CD4-positive, alpha-beta T cell treated with Interleukin-15 for 4 hours (primary cell): ENCODE data around the gene MARK2.
"Not testable (repeated sequence)": the region's sequence is repeated elsewhere in the genome, so short reads cannot be mapped to it uniquely, and the experiment has no call there.

Experiments
- DNase-seq: peaks from one replicate; pipeline ENCODE4 v3.0.0-alpha.2; 2020; ENCODE audit warnings: low spot score

The MARK2 gene

GRCh38 chr11:63838678-63839507, at the start of gene MARK2:
Gene MARK2, plus strand, starts transcription at chr11:63839110. Its CDS starts 397 bp downstream, at chr11:63839507.
- peak; percentile 99 for DNase-seq

DNA sequence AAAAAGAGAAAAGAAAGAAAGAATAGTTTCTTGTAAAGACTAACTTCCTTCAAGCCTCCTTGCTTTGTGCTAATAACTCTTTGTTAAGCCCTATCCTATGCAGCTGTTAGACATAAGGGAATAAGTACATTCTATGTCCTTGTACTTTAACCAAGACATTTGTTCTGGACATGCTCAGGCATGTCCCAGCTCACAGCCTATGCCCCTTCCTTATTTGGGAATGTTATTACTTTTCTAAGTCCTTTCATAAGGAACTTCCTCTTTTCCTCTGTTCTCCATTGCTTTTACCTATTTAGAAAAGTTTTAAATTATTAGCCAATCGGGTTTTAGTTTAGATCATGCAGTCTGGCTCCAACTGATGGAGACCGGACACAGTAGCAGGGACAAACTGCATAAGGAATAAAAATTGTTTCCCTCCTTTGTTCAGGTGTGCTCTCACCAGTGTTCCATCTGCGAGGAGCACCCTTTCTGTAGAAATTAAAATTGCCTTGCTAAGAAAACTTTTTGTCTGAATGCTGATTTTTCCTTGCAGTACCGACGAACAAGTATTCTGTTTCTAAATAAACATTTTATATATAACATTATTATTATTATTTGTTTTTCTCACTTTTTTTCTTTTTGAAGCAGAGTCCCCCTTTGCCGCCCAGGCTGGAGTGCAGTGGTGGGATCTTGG, 47.3 kb upstream of the MARK2 start:
- DNase-seq = no peak

DNA sequence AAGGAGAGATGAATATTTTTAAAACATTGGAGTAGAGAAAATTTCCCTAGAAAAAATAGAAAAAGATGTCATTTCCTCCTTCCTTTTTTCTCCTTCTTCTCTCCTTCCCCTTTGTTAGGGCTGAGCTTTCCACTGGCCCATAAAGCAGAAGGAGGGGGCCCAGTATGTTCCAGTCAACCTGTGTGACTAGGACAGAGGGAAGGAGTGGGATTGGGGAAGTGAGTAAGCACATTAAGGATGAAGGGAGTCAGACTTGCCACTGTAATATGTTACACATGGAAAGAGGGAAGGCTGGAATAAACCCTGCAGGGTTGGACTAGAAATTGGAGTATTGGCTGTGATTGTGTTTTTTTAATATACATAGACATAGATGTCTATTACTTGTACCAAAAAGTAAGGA, 45.7 kb upstream of the MARK2 start:
- no peak for DNase-seq

- no peak for DNase-seq
Measured at GRCh38 chr11:63795066-63795465, 43.8 kb upstream of the MARK2 start.

DNA sequence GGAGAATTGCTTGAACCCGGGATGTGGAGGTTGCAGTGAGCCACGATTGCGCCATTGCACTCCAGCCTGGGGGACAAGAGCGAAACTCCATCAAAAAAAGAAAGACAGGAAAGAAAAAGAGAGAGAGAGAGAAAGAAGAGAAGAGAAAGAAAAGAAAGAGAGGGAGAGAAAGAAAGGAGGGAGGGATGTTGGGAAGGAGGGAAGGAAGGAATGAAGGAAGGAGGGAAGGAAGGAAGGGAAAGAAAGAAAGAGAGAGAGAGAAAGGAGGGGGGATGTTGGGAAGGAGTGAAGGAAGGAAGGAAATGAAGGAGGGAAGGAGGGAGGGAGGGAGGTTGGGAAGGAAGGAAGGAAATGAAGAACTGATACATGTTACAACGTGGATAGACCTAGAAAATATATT, 38.0 kb upstream of the MARK2 start:
- no peak for DNase-seq

GRCh38 chr11:63802637-63803414, 36.1 kb upstream of the MARK2 start:
- no peak for DNase-seq

DNA sequence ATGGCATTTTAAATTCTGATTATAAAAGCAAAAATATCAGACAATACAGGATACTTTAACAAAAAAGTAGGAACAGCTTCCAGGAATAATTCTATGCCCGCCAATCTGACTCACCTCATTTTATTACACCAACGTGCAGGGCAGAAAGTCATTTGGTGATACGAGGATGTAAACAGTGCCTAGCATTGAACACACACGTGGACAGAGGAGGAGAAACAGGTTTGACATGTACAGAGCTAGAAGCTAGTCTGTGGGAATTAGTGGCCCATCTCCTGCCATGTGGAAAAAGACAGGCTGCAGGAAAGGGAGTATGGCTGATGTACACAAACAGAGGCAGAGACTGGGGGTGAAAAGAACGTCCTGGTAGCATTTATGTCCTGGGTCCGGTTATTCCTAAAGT, 34.7 kb upstream of the MARK2 start:
- DNase-seq = no peak

DNA sequence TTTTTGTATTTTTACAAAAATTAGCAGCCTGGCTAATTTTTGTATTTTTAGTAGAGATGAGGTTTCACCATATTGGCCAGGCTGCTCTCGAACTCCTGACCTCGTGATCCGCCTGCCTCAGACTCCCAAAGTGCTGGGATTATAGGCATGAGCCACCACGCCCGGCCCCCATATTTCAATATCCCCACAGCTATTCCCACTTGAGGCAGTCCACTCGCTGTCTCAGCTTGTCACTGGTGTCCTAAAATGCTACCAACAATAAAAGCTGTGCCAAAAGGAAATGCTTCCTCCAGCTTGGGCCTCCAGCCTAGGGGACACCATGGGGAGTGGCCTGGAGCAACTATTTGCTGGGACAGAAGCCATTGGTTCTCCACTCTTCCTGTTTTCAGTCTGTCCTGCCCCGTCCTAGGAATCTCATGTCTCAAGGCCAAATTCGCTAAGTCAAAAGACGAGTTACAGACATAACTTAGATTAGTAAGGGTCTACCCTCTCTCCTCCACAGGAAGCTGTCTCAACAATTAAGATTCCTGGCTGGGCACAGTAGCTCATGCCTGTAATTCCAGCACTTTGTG, 33.0 kb upstream of the MARK2 start:
- DNase-seq = no peak

- DNase-seq = not testable (repeated sequence)
Measured at GRCh38 chr11:63810383-63810782, 28.5 kb upstream of the MARK2 start.

DNA sequence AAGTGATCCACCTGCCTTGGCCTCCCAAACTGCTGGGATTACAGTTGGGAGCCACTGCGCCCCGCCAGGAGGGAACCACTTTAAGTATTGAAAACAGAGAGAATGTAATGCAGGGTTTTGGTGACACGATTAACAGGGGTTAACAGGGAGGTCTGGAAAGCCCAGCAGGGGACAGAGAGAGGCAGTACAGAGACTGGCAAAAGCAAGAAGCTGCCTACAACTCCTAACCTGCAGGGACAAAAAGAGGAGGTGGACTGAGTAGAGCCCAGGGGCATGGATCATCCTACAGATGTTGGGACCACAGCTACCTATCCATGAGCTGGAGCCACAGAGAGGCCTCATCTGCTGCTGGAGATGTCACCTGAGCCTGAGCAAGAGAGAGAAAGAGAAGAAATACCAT, 27.4 kb upstream of the MARK2 start:
- DNase-seq = no peak

- DNase-seq = peak; percentile 68
Measured at GRCh38 chr11:63813035-63813562, 25.8 kb upstream of the MARK2 start, which contains the start of gene SPINDOC. Gene SPINDOC, plus strand, starts transcription at chr11:63813456. Its CDS starts 231 bp downstream, at chr11:63813687.

- peak; percentile 19 for DNase-seq
Measured at GRCh38 chr11:63813563-63814382, 25.1 kb upstream of the MARK2 start.

DNA sequence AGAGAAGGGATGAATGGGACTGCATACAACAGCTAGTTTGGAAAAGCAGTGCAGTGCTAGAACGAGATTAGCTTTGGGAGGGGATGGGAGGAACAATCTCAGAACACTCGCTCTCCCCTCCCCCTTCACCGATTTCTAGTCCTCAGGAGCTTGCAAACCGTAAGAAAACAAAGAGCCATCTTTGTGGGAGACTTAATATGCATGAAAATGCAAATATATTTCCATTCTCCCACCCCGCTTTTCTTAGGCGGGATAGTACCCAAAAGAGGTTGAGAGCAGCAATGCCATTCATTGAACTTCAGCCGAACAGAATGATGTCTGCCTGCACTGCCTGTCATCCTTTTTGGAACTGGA, 24.6 kb upstream of the MARK2 start:
- DNase-seq = no peak

- DNase-seq = no peak
Measured at GRCh38 chr11:63816166-63816565, 22.7 kb upstream of the MARK2 start.

DNA sequence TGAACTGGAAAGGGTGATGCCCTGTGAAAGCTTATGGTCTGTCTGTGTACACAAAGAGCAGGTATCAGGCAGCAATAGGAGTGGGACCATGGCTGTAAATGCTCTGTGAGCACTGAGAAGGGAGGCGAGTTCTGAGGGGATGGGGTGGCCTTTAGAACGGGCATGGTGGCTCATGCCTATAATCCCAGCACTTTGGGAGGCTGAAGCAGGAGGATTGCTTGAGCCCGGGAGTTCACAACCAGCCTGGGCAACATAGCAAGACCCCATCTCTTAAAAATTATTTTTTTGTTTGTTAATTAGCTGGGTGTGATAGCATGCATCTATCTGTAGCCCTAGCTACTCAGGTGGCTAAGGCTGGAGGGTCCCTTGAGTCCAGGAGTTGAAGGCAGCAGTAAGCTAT, 22.2 kb upstream of the MARK2 start:
- no peak for DNase-seq

DNA sequence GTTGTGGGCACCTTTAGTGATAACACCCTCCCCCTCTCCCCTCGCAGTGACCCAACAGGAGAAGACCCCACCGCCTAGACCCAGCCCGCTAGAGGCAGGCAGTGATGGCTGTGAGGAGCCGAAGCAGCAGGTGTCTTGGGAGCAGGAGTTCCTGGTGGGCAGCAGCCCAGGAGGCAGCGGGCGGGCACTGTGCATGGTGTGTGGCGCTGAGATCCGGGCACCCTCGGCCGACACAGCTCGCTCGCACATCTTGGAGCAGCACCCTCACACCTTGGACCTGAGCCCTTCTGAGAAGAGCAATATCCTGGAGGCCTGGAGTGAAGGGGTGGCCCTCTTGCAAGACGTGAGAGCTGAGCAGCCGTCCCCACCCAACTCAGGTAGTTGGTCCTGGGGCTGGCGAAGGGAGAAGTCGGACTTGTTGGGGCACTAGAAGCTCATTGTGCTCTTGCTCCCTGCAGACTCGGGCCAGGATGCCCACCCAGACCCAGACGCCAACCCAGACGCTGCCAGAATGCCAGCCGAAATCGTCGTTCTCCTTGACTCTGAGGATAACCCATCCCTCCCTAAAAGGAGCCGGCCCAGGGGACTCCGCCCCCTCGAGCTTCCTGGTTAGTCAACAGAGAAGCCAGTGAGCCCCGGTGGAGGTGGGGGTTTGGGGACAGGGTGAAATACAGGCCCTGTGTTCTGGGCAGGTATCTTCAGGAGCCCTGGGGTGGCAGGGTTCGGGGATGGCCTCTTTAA, 21.0 kb upstream of the MARK2 start:
- no peak for DNase-seq

GRCh38 chr11:63818609-63819008, 20.3 kb upstream of the MARK2 start:
- DNase-seq = no peak

- no peak for DNase-seq
Measured at GRCh38 chr11:63821411-63821810, 17.5 kb upstream of the MARK2 start.

- no peak for DNase-seq
Measured at GRCh38 chr11:63826471-63827190, 12.3 kb upstream of the MARK2 start.
